Activated CD4-positive, alpha-beta T cell treated with anti-CD3 and anti-CD28 coated beads, Interleukin-2, amount 50 U/mL, for 48 hours (primary cell): ENCODE measurements around the gene GPR78.

Experiments
- DNase-seq, 2 experiments: peaks; one replicate each; pipeline ENCODE4 v3.0.0-alpha.2; 2020

GPR78 gene

GRCh38 chr4:8601086-8601485 lies 20.9 kb downstream of the GPR78 start:
- DNase-seq, result no peak

GRCh38 chr4:8601556-8601955 lies 21.4 kb downstream of the GPR78 start:
- DNase-seq, result no peak

GRCh38 chr4:8602686-8603430 lies 22.7 kb downstream of the GPR78 start:
- no peak for DNase-seq

DNA sequence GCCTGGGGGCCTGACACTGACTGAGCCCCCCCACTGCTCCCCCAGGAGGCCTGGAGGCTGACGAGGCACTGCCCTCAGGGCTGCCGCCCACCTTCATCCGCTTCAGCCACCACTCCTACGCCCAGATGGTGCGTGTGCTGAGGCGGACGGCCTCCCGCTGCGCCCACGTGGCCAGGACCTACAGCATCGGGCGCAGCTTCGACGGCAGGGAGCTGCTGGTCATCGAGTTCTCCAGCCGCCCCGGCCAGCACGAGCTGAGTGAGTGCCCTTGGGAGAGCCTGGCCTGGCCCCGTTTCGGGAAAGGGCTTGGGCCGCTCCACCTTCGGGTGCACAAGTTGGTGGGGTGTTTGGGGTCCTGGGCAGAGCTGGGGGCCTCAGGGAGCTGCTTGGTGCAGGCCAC lies 23.7 kb downstream of the GPR78 start:
- no peak for DNase-seq

GRCh38 chr4:8605289-8605688 lies 25.1 kb downstream of the GPR78 start:
- DNase-seq, result no peak

GRCh38 chr4:8606476-8606875 lies 26.3 kb downstream of the GPR78 start:
- no peak for DNase-seq

GRCh38 chr4:8606966-8607365 lies 26.8 kb downstream of the GPR78 start:
- no peak for DNase-seq

- DNase-seq, result peak; percentile 58 to 60
Observed at GRCh38 chr4:8607603-8608481, 27.6 kb downstream of the GPR78 start.

DNA sequence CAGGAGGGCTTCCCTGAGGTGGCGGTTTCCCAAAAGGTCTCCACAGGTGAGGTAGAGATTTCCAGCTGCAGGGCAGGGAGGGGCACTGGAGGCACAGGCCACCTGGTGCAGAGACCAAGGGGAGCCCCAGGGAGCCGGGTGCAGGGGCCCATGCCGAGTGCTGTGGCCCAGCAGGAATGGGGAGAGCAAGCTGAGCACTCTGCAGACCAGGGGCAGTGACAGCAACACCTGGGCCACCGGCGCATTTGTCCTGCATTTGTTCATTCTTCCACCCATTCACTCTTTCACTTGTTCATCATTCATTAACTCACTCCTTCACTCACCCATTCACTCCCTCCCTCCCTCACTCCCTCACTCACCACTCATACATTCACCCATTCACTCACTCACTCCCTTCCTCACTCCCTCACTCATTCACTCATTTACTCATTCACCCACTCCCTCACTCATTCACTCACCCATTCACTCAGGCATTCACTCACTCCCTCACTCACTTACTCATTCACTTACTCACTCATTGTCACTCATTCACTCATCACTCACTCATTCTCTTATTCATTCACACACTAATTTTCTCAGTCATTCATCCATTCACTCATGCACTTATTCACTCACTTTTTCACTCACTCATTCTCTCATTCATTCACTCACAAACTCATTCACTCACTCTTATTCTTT lies 28.7 kb downstream of the GPR78 start:
- DNase-seq, result no peak

DNA sequence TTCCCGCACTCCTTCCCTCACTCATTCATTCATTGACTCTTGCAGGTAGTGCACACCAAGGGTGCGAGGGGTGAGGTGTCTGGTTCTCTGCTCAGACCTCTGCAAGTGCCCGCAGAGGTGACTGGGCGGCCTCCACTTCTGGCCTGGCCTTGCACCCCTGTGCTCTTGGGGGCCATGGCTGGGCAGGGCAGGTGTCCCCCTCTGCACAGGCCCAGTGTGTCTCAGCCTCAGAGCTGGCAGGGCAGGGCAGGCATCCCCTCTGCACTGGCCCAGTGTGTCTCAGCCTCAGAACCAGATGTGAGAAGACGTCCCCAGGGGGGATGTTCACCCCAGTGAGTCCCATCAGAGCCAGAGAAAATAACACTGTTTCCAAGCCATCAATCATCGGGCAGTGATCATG lies 29.2 kb downstream of the GPR78 start:
- DNase-seq, result no peak

DNA sequence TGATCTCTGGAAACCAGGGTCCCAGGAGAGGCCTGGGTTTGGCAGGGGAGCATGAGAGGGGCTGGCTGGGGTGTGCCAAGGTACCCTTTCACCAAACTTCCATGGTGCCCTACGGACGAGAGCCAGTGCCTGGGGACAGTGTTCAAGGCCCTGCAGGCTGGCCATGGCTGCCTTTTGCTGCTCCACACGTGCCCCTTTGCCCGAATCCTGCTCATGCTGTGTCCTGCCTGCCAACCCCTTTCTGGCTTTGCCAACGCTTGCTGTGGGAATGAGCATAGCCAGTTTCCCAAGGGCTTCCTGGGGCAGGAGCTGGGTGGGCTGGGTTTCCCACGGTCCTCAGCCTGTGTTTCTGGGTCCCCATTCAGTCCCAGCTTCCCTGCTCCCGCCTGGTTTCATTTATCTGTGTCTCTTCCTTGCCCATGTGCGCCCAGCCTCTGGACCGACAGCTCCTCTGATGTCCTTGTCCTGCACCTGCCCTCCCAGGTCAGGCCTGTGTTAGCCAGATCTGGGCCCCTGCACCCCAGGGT lies 29.7 kb downstream of the GPR78 start:
- no peak for DNase-seq

DNA sequence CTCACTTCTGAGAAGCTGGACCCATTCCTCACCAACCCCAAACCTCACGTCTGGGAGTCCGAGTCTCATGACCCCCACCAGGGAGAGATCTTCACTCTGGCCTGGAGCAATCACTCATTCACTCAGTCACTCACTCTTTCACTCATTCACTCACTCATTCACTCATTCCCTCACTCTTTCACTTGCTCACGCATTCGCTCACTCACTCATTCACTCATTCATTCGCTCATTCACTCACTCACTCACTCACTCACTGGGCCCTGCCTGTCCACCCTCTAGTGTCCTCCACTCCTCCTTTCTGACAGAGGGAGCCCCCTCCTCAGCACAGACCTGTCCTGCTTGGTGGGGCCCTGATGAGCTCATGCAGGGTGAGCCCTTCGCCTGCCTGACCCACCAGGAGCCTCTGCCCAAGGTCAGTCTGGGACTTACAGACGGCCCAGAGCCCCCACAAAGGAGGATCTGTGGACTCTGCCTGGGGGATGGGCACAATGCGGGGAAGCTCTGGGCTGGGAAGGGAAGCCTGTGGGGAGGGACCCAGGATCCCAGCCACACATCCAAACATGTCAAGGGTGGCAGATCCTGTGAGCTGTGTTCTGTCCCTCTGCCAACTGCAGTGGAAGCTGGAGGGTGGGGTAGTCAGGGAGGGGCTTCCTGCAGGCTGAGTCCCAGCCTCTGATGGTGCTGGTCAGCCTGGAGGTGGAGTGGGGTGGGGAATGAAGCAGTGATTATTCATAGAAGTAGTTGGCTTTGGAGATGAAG lies 30.8 kb downstream of the GPR78 start:
- DNase-seq, result no peak

GRCh38 chr4:8612646-8613045 lies 32.5 kb downstream of the GPR78 start:
- no peak for DNase-seq

GRCh38 chr4:8613421-8614364 lies 33.5 kb downstream of the GPR78 start:
- DNase-seq, result no peak

- no peak for DNase-seq
Observed at GRCh38 chr4:8614365-8615193, 34.4 kb downstream of the GPR78 start.

DNA sequence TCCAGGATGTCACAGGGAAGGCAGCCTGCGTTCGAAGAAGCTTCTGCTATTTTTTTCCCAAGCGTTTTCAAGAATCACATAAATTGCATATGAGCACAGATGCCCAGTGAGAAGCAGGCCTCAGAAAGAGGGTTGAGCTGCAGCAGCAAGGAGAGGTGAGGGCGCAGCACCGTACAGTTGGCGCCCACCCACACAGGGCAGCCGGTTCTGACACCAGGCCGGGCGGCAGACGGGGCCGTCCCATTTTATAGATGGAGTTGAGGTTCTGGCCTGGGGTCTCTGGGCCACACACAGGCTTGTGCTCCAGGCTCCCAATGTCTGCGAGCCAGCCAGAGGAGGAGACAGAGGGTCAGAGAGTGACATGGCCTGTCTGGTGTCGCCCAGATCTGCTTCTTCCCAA lies 35.2 kb downstream of the GPR78 start:
- DNase-seq, result no peak

DNA sequence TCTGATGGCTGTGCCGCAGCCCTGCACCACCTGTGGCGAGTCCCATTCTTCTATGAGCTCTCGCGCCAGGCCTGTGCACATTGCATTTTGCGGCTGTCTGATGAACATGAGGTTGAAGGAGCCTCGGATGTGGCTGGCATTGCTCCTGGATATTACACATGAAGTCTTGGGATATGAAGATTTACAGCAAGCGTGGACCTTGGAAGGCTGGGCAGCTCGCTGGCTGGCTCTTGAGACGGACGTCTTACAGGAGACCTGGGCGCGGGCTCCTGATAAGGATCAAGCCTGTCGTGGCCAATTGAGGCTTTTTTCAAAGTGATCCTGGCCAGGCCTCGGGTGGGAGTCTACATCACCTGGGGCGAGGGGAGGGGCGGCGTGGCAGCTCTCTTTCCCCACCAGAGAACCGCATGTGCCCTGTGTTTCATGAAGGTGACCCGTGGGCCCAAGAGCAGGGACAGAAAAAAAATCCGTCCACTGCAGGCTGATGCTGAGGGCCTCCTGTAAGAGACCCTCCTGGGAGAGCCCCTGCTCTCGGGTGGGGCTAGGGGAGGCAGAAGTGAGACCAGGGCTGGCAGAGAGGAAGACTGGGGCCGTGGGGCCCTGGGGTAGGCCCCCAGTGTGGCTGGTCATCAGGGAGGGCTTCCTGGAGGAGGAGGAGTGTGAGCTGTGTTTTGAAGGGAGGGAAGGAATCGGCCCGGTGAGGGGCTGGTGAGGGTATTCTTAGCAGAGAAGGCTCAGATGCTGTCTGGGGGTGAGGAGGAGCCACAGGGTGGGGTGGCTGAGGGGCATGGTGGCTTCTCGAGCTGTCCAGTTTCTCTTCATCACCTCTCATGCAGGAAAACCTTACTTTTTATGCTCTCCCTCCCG lies 36.0 kb downstream of the GPR78 start:
- no peak for DNase-seq

DNA sequence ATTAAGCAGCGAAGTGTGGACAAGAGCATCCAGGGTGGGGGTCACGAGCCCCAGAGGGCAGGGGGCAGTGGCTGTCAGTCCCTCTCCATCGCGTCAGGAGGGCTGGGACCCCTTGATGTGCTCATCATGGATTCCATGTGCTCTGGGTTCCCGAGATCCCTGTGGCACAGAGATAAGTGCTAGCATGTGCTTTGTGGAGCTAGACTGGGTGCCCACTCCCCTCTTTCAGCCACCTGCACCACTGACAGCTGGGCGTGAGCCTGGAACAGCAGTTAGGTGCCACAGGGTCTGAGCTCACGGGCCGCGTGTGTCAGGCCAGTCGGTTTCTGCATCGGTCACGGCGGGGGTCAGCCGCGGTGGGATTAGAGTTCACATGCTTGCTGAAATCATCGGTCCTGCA lies 36.6 kb downstream of the GPR78 start:
- DNase-seq, result no peak

DNA sequence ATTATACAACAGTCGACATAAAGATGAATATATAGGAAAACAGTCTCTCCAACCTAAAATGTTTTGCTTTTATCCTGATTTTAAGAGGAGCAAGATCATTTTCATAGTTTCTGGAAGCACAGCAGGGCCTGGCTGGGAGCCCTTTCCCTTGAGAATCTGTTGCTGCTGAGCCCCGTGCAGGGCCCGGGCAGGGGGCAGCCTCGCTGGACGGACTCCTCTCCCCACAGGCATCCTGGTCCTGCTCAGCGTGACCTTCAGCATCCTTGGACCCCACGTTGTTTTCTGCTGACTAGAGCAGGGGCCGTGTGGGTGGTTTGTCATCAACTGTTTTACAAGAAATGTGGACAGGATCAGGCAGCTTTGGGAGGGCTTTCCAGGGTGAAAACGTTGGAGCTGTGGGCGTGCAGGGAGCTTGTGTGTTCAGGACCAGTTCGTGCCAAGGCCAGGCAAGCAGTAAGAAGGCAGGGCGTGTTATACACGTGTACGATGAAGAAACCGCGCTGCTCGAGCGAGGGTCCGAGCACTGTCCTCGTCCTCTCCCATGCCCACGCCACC lies 37.4 kb downstream of the GPR78 start:
- DNase-seq, result no peak
